ENCODE results near the gene PHTF2. TPM values are rescaled to one million over a fixed set of nuclear protein-coding genes. Genes with fewer than 3 reads are reported as not detected.
A peak's percentile ranks its signal among the peaks of the same experiment; 100 is the strongest.

The PHTF2 gene
- polyA plus RNA-seq, 1 donor = 11.5 TPM

GRCh38 chr7:77791336-77791735, 7.2 kb upstream of the PHTF2 start:
- no peaks in the 10 kb centered on the region for H3K27me3 ChIP-seq (ENCODE audit: control insufficient read depth, insufficient read depth, low read length)
- peaks cover 6% of the 10 kb centered on the region for H3K36me3 ChIP-seq (ENCODE audit: control insufficient read depth, insufficient read depth, low read length)
- H3K9me3 ChIP-seq (ENCODE audit: control insufficient read depth, low read depth, low read length) = no peaks in the 10 kb centered on the region
- no peaks in the 10 kb centered on the region for H3K4me1 ChIP-seq (ENCODE audit: control insufficient read depth, insufficient read depth, low read length)
- no peak for DNase-seq
- WGBS (ENCODE audit: insufficient coverage, low lambda C conversion rate) = 48% methylated on average over 3 of the region's 6 CpGs
- no peak overlapping the region for H3K4me3 ChIP-seq (ENCODE audit: low read length)
- H3K27ac ChIP-seq (ENCODE audit: low read length) = no peak overlapping the region

- H3K4me1 ChIP-seq (ENCODE audit: control insufficient read depth, insufficient read depth, low read length) = no peaks in the 10 kb centered on the region
These were observed 6.6 kb upstream of the PHTF2 start for GRCh38 chr7:77791956-77792355.

GRCh38 chr7:77794000-77794399, 4.6 kb upstream of the PHTF2 start:
- no peak overlapping the region for H3K27ac ChIP-seq (ENCODE audit: low read length)
- no peaks in the 10 kb centered on the region for H3K4me1 ChIP-seq (ENCODE audit: control insufficient read depth, insufficient read depth, low read length)
- no peaks in the 10 kb centered on the region for H3K27me3 ChIP-seq (ENCODE audit: control insufficient read depth, insufficient read depth, low read length)
- peaks cover 6% of the 10 kb centered on the region for H3K36me3 ChIP-seq (ENCODE audit: control insufficient read depth, insufficient read depth, low read length)
- H3K4me3 ChIP-seq (ENCODE audit: low read length) = no peak overlapping the region
- 80% methylated on average over 2 of the region's 4 CpGs for WGBS (ENCODE audit: insufficient coverage, low lambda C conversion rate)
- H3K9me3 ChIP-seq (ENCODE audit: control insufficient read depth, low read depth, low read length) = no peaks in the 10 kb centered on the region
- DNase-seq = no peak

More at GRCh38 chr7:77791956-77792355, 6.6 kb upstream of the PHTF2 start:
- Histone ChIP-seq H3K9me3 (ENCODE audit: control insufficient read depth, low read depth, low read length) (no peaks in the 10 kb centered on the region), H3K27me3 (ENCODE audit: control insufficient read depth, insufficient read depth, low read length) (no peaks in the 10 kb centered on the region), H3K4me3 (ENCODE audit: low read length) (no peak overlapping the region), H3K36me3 (ENCODE audit: control insufficient read depth, insufficient read depth, low read length) (peaks cover 6% of the 10 kb centered on the region), H3K27ac (ENCODE audit: low read length) (no peak overlapping the region)
- WGBS (ENCODE audit: insufficient coverage, low lambda C conversion rate) = 100% methylated on average over 1 of the region's 2 CpGs
- no peak for DNase-seq

GRCh38 chr7:77796109-77796508, 2.5 kb upstream of the PHTF2 start:
- no peak overlapping the region for H3K4me3 ChIP-seq (ENCODE audit: low read length)
- no peaks in the 10 kb centered on the region for H3K27me3 ChIP-seq (ENCODE audit: control insufficient read depth, insufficient read depth, low read length)
- no peaks in the 10 kb centered on the region for H3K9me3 ChIP-seq (ENCODE audit: control insufficient read depth, low read depth, low read length)
- WGBS (ENCODE audit: insufficient coverage, low lambda C conversion rate) = no CpG with 5 or more reads among the region's 3 CpGs
- peaks cover 6% of the 10 kb centered on the region for H3K4me1 ChIP-seq (ENCODE audit: control insufficient read depth, insufficient read depth, low read length)
- no peak overlapping the region for H3K27ac ChIP-seq (ENCODE audit: low read length)
- no peak for DNase-seq
- H3K36me3 ChIP-seq (ENCODE audit: control insufficient read depth, insufficient read depth, low read length) = peaks cover 6% of the 10 kb centered on the region

GRCh38 chr7:77796960-77797359, 1.6 kb upstream of the PHTF2 start:
- Histone ChIP-seq H3K4me3 (ENCODE audit: low read length) (peak overlapping the region; percentile 97), H3K27me3 (ENCODE audit: control insufficient read depth, insufficient read depth, low read length) (no peaks in the 10 kb centered on the region), H3K4me1 (ENCODE audit: control insufficient read depth, insufficient read depth, low read length) (peaks cover 6% of the 10 kb centered on the region), H3K27ac (ENCODE audit: low read length) (no peak overlapping the region), H3K36me3 (ENCODE audit: control insufficient read depth, insufficient read depth, low read length) (peaks cover 6% of the 10 kb centered on the region), H3K9me3 (ENCODE audit: control insufficient read depth, low read depth, low read length) (no peaks in the 10 kb centered on the region)
- DNase-seq = no peak
- WGBS (ENCODE audit: insufficient coverage, low lambda C conversion rate) = no CpG with 5 or more reads among the region's 5 CpGs

- Histone ChIP-seq H3K4me3 (ENCODE audit: low read length) (peak overlapping the region; percentile 97), H3K27ac (ENCODE audit: low read length) (peak overlapping the region; percentile 93), H3K27me3 (ENCODE audit: control insufficient read depth, insufficient read depth, low read length) (no peaks in the 10 kb centered on the region), H3K9me3 (ENCODE audit: control insufficient read depth, low read depth, low read length) (no peaks in the 10 kb centered on the region), H3K36me3 (ENCODE audit: control insufficient read depth, insufficient read depth, low read length) (peaks cover 6% of the 10 kb centered on the region), H3K4me1 (ENCODE audit: control insufficient read depth, insufficient read depth, low read length) (peaks cover 6% of the 10 kb centered on the region)
- no CpG with 5 or more reads among the region's 35 CpGs for WGBS (ENCODE audit: insufficient coverage, low lambda C conversion rate)
- no peak for DNase-seq
These were observed 709 bp upstream of the PHTF2 start for GRCh38 chr7:77797734-77798393.

GRCh38 chr7:77799078-77799964, 748 bp downstream of the PHTF2 start:
- peak overlapping the region; percentile 93 for H3K27ac ChIP-seq (ENCODE audit: low read length)
- peak overlapping the region; percentile 97 for H3K4me3 ChIP-seq (ENCODE audit: low read length)
- H3K4me1 ChIP-seq (ENCODE audit: control insufficient read depth, insufficient read depth, low read length) = peaks cover 6% of the 10 kb centered on the region
- no peaks in the 10 kb centered on the region for H3K9me3 ChIP-seq (ENCODE audit: control insufficient read depth, low read depth, low read length)
- 50% methylated on average over 1 of the region's 55 CpGs for WGBS (ENCODE audit: insufficient coverage, low lambda C conversion rate)
- peak; percentile 21 to 69 for DNase-seq
- peaks cover 3% of the 10 kb centered on the region for H3K36me3 ChIP-seq (ENCODE audit: control insufficient read depth, insufficient read depth, low read length)
- H3K27me3 ChIP-seq (ENCODE audit: control insufficient read depth, insufficient read depth, low read length) = no peaks in the 10 kb centered on the region

- Histone ChIP-seq H3K27me3 (ENCODE audit: control insufficient read depth, insufficient read depth, low read length) (no peaks in the 10 kb centered on the region), H3K27ac (ENCODE audit: low read length) (no peak overlapping the region), H3K36me3 (ENCODE audit: control insufficient read depth, insufficient read depth, low read length) (peaks cover 2% of the 10 kb centered on the region), H3K4me1 (ENCODE audit: control insufficient read depth, insufficient read depth, low read length) (peaks cover 6% of the 10 kb centered on the region), H3K4me3 (ENCODE audit: low read length) (no peak overlapping the region), H3K9me3 (ENCODE audit: control insufficient read depth, low read depth, low read length) (no peaks in the 10 kb centered on the region)
- no CpG with 5 or more reads among the region's 4 CpGs for WGBS (ENCODE audit: insufficient coverage, low lambda C conversion rate)
- peak in 1 of 2 donors; percentile 11 for DNase-seq
These were observed 1.6 kb downstream of the PHTF2 start for GRCh38 chr7:77800158-77800557.

GRCh38 chr7:77800730-77801129, 2.2 kb downstream of the PHTF2 start:
- no CpG with 5 or more reads among the region's 2 CpGs for WGBS (ENCODE audit: insufficient coverage, low lambda C conversion rate)
- Histone ChIP-seq H3K36me3 (ENCODE audit: control insufficient read depth, insufficient read depth, low read length) (no peaks in the 10 kb centered on the region), H3K27me3 (ENCODE audit: control insufficient read depth, insufficient read depth, low read length) (no peaks in the 10 kb centered on the region), H3K27ac (ENCODE audit: low read length) (no peak overlapping the region), H3K4me1 (ENCODE audit: control insufficient read depth, insufficient read depth, low read length) (peaks cover 6% of the 10 kb centered on the region), H3K4me3 (ENCODE audit: low read length) (no peak overlapping the region), H3K9me3 (ENCODE audit: control insufficient read depth, low read depth, low read length) (peaks cover 1% of the 10 kb centered on the region)
- DNase-seq = peak in 1 of 2 donors; percentile 27

GRCh38 chr7:77802557-77803405, 4.2 kb downstream of the PHTF2 start:
- H3K27ac ChIP-seq (ENCODE audit: low read length) = no peak overlapping the region
- WGBS (ENCODE audit: insufficient coverage, low lambda C conversion rate) = no CpG with 5 or more reads among the region's 2 CpGs
- no peaks in the 10 kb centered on the region for H3K36me3 ChIP-seq (ENCODE audit: control insufficient read depth, insufficient read depth, low read length)

More at GRCh38 chr7:77802557-77803405, 4.2 kb downstream of the PHTF2 start:
- no peaks in the 10 kb centered on the region for H3K27me3 ChIP-seq (ENCODE audit: control insufficient read depth, insufficient read depth, low read length)
- peaks cover 9% of the 10 kb centered on the region for H3K9me3 ChIP-seq (ENCODE audit: control insufficient read depth, low read depth, low read length)
- no peak for DNase-seq
- H3K4me1 ChIP-seq (ENCODE audit: control insufficient read depth, insufficient read depth, low read length) = peaks cover 6% of the 10 kb centered on the region
- no peak overlapping the region for H3K4me3 ChIP-seq (ENCODE audit: low read length)

Data from large intestine (tissue), 3 donors.